Tongue (tissue), 2 donors: ENCODE results near the gene LRP2BP. TPM values are rescaled to one million over a fixed set of nuclear protein-coding genes. Genes with fewer than 3 reads are reported as not detected.
"Not testable (repeated sequence)": the region's sequence is repeated elsewhere in the genome, so short reads cannot be mapped to it uniquely, and the experiment has no call there.

Experiments used
- DNase-seq: peaks from one replicate; pipeline ENCODE4 v3.0.0-alpha.2; 2015
- total RNA-seq: library from RNA; depleted of rRNA; stranded (reverse); fragments of >200 nt; gene quantifications from one replicate; pipeline ENCODE4 v1.2.3, GENCODE V29; 2014

The LRP2BP gene
- total RNA-seq, 1 donor from 2014 or later, result 7.6 TPM

DNA sequence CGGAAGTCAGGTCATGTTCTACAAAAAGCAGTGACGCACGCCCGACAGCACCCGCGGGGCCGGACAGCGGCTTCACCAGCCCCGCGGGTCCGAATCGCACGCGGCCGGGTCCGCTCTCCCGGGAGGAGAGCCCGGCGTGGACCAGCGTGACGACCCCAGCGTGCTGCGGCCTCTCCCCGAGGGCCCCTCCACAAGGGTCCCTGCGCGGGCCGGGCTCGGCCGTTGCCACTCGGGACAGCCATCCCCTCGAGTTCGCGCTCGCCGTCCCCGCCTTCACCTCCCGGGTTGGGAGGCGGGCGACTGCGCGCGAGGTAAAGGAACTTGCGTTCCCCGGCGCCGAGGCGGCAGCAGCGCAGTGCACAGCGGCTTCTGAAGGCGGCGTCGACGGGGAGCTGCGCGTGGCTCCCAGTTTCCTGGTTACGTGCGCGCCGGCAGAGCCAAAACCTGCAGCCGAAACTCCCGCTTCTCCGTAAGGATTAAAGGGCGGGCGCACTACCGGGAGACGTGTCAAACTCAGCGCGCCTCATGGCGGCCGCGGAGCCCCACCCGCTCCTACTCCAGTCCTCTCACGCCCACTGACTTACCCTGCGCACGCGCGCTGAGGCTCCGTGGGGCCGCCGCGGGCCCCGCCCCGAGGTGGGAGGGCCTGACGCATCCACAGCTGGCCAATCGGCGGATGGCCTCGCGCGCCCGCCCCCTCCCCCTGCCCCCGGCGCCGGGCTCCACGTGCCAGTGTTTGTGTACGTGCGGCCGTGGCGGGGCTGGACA is 416 bp upstream of the LRP2BP start:
- DNase-seq, result peak; percentile 99

DNA sequence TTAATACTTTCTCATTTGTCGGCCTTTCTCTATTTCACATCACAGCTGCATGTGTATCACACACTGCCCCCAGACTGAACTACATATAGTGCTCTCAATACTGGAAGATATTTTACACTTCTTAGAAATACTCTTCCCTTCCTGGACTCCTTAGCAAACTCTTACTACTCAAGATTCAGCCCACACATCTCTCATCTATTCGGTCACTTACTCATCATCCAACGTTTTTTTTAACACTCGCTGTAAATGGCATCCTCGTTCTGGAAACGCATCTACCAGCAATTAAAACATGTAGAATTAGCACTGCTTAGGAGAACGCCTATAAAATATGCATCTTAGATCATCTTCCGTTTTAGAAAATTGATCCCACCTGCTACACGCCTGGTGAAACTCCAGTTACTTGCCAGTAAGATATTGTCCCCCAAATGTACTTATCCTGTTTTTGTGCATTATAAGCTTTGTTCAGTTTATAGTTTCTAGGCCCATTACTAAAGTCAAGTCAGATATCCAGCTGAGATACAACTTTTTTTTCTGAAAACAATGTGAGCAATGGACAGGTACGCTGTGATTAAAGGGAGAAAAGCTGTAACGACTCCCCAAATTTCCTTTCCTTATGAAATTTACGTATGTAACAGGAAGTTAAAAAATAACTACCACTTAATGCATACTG is 1.0 kb downstream of the LRP2BP start:
- DNase-seq, result peak; percentile 36

DNA sequence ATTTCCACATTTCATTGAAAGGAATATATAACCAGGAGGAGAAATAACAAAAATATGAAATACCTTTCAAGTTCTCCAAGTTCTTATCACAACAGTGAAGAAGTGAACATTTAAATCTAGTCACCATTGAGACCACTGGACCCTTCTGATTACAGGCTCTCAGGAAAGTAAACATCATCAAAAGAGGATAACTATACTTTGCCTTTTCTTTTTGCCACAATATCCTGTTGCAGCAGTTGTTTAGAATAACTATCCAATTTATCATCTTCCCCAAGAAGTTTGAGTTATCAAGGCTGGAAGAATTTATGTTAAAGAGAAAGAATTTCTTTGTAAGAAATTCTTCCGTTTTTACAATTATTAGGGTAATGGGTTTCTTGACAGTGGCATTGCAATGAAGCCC is 3.6 kb downstream of the LRP2BP start:
- DNase-seq, result no peak

DNA sequence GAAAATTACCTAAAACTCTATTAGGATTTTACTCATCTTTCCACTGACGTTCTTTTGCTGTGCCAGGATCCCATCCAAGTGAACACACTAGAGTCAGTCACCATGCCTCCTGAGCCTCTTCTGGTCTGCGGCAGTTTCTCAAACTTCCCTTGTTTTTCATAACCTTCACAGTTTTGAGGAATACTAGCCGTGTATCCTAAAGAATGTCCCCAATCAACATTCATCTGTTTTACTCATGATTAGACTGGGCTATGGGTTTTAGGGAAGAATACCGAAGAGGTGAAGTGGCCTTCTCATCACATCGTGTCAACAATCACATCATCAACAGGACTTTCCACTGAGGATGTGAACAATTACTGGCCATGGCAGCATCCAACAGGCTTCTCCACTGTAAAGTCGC is 4.8 kb downstream of the LRP2BP start:
- DNase-seq, result no peak

DNA sequence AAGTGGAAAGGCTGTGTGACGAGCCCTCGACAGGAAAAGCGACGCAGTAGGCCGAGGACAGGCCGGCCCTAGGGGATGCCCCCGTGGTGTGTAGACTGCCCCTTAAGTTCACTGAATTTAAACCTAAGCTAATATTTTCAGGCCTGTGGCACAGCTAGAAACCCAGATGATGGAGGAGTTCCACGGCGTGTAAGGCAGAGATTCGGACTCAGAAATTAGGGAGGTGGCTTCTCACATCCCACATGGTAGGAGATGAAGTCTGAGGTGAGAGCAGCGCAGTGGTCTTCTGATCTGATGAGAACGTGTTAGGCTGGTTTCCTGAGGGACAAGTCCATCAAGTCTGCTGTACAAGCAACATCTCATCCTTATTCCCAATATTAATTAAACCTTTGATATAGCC is 7.8 kb downstream of the LRP2BP start:
- no peak for DNase-seq

DNA sequence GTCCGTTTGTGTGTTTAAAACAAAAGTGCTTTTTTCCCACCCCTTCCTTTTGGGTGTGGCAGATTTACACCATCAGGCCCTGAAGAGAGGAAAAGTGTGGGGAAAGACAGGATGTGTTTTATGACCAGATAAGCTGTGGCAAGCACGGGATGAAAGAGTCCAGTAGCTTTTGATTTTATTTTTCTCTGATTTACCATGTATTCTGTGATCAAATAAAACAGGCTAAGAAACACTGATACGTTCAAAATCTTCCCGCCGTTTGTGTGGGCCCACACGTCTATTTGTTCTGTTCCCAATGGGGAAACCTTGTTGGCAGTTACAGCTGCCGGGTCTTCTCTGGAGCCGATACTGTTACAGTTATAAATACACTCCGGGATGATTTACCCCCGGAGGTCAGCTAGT is 10.8 kb downstream of the LRP2BP start:
- DNase-seq, result peak; percentile 55

DNA sequence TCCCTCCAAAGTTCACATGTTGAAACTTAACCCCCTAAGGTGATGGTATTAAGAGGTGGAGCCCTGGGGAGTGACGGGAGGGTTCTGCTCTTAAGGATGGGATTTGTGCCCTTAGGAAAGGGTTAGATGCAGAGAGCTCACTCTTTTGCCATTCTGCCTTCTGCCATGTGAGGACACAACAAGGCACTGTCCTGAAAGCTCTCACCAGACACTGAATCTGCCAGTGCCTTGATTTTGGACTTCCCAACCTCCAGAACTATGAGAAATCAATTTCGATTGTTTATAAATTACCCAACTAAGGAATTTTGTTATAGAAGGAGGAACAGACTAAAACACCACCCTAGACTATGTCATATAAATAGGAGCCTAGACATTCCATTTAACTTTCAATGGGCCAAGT is 11.7 kb downstream of the LRP2BP start:
- no peak for DNase-seq

DNA sequence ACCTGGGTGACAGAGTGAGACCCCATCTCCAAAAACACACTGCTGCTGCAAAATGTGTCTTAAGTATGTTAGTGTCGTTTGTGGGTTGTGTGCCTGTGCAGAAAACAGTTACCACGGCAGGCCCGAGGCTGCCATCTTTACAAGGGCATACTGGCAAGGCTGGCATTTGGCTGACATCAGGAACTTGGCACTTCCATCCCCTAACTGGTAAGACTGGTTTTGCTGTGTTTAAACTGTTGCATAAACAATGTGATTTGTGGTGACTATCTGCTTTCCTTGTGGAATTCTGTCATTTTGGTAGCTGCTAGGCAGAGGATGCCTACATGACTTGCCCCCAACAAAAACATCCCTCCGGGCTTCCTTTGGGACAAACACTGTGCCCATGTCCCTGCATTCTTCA is 12.3 kb downstream of the LRP2BP start:
- no peak for DNase-seq

DNA sequence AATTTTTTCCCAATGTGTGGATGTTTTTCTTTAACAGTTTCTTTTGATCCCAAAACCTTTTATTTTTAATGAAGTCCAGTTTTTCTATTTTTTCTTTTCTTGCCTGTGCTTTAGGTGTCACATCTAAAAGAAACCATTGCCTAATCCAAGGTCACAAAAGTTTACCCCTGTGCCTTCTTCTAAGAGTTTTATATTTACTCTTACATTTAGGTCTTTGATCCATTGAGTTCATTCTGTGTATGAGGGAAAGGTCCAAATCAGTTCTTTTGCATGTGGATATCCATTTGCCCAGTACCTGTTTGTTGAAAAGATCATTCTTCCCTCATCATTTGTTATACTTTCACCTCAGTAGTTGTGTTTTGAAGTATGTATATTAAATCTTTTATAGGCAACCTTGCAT is 13.0 kb downstream of the LRP2BP start:
- DNase-seq, result no peak

DNA sequence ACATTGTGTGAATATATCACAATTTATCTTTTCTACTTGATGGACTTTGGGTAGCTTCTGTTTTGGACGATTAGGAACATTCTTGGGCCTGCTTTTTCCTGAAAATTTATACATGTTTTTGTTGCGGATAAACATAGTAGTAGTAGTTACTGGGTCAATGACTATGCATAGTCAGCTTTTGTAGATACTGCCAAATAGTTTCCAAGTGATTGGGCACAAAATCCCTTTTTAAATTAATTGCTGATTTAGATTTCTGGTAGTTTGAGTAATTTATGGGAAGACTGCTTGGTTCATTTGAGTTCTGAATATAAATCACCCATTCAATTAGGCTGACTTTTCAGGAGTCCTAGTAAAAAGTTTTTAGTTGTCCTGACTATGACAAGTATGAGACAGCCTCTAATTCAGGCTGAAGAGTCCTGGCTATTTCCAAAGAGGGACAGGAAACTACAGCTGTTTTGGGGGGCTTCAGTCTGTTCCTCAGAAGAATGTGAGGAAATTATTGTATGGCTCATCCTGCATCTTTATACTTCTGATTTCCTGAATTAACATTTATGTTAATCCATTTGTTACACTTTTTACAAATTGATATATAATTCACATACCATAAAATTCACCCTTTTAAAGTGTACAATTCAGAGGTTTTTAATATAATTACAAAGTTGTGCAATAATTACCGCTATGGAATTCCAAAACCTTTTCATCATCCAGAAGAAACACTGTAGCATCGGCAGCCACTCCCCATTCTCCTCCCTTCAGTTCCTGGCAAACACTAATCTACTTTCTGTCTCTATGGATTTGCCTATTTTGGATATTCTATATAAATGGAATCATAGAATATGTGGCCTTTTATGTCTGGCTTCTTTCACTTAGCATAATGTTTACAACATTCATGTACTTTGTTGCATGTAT is 14.2 kb downstream of the LRP2BP start:
- DNase-seq, result no peak

DNA sequence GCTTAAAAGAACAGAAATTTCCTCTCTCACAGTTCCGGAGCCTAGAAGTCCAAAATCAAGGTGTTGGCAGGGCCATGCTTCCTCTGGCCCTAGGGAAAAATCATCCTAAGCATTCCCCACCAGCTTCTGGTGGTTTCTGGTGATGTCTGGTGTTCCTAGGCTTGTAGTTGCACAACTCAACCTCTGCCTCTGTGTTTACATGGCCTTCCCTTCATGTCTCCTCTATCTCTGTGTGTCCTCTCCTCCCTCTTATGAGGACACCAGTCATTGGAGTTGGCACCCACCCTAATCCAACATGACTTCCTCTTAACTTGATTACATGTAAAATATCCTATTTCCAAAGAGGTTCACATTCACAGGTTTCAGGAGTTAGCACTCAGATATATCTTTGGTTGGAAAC is 15.4 kb downstream of the LRP2BP start:
- DNase-seq, result no peak

DNA sequence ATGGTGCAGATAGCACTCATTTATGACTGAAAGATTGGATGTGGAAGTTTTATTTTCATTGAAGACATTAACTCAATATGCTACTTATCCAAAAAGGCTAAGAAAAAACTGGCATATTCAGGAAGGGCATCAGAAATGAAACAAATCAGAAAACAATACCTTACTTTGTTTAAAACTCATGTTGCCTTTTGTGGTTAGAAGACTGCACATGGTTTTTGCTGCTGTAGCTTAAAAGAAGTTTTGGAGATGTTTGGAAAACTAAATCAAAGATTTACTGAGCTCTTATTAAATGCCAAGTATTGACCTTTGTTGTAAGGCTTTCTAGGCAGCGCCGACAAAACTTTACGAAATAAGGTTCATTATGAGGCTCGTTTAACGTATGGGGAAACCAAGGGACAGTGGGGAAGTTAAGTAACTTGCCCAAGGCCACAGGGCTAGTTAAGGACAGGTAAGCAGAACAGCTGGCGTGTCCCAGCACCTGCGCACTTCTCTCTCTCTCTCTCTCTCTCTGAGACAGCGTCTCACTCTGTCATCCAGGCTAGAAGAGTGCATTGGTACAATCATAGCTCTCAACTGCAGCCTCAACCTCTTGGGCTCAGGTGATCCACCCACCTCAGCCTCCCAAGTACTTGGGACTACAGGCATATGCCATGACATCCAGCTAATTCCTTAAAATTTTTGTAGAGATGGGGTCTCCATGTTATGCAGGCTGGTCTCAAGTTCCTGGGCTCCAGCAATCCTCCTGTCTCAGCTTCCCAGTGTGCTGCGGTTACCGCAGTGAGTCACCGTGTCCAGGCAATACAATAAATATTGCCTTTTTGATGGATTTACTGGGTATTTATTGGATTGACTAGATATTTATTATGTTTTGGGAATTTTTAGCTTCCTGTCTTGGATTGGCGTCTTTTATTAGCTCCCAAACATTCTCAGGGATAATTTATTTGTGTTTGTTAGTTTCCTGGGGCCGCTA is 16.1 kb downstream of the LRP2BP start:
- no peak for DNase-seq

DNA sequence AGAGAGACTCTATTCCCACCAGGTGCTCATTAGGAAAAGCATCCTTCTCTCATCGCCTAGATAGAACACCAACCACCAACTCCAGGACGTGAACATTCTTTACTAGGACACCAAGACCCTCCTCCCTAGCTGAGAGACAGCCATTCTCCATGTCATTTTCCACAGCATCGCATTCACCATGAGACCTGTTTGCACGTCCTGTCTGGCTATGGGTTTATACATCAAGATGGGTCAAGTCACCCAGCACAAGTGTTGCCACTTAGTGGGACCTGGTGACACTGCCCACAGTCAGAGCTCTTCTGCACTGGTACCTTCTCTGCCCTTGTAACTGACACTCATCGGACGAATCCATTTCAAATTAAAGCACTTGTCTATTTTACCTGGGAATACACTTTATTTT is 17.5 kb downstream of the LRP2BP start:
- no peak for DNase-seq

DNA sequence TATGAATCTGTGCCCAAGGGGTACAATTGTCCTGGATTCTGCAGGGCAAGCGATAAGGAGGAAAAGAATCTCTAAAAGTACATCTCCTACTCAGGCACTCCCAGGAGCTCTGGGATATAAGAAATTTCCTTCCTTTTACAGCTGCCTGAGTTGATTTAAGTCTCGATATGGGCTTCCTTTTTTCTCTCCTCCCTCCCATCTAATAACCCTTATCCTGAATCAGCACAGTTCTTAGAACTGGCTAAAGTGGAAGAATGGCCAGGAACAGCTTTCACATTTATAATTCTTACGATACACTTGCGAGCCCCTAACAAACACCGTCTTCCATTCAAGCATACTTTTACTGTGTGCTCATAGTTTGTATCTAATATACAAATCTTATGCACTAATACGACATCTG is 21.2 kb downstream of the LRP2BP start:
- no peak for DNase-seq

DNA sequence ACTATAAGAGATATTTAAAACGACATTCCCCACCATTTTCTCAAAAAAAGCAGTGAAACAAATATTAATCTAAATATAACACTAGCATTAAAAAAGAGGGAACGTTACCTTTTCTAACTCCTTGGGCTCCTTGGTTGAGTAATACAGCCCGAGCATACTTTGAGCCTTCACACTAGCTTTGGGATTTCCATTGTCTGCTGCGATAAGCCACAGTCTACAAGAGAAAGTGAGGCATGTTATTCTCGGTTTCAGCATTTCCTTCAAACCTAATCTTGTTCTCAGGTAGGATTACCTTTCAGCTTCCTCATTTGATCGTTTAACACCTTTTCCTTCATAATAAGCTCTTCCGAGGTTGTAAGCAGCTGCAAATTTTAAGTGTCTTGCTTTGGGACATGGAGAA is 21.7 kb downstream of the LRP2BP start:
- no peak for DNase-seq

DNA sequence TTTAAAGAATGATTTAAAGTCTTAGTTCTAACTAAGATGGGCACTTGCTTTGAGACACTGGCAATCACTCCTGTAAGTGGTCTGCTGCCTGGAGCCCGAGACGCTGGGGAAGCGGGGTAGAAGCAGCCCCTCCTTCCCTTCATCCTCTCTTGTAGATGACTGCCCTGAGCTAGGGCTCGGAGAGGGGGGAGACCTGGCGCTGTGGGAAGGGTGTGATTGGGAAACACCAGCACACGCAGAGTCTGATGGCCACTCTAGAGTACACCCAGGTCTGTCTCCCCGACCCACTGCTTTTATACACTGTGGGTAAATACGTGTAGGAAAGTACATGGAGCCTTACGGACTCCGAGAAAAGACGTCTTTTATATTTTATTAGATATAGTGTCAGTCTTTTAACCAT is 24.0 kb downstream of the LRP2BP start:
- DNase-seq, result no peak

DNA sequence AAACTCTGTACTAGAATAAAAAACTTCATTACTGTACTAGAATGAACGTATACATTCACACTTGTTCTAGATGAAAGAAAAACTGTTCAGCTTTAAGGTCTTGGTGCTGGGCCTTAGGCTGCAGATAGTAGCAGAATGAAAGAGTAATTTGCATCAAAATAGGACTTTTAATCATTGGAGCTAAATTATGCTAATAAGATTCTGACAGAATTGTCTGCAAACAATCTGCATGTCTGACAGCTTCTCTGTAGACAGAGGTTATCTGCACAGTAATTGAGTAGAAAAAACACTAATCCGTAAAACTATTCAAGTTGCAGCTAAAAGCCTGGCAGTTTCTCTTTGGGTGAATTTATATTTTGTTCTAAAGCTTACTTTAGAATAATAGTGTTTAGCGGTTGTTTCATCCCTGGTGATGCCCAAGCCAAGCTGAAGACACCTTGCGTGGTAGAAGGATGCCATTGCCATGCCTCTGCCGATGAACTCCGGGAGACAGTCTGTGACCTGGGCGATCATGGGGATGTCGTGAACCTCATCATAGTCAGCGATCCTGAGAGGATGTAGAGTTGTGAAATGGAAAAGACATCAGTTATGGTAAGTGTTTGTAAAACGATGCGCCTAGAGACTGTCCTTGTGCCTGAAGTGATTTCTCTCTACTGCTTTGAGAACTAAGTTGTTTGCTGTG is 25.3 kb downstream of the LRP2BP start:
- DNase-seq, result no peak

DNA sequence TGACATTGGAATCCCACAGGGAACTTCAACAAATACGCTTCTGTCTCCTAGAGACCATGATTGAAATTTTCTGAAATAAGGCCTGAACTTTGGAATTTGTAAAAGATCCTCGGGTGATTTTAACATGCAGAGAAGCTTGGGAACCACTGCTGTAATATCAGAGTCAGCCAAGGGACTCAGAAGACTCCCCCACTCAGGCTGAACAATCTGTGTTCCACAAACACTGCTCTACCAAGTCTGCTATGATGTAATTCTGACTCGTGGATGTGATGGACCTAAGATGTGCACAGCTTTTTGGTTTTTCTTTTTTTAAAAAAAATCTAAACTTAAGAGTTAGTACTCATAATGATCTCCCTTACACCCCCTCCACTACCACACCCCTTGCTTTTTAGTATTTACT is 26.0 kb downstream of the LRP2BP start:
- no peak for DNase-seq

DNA sequence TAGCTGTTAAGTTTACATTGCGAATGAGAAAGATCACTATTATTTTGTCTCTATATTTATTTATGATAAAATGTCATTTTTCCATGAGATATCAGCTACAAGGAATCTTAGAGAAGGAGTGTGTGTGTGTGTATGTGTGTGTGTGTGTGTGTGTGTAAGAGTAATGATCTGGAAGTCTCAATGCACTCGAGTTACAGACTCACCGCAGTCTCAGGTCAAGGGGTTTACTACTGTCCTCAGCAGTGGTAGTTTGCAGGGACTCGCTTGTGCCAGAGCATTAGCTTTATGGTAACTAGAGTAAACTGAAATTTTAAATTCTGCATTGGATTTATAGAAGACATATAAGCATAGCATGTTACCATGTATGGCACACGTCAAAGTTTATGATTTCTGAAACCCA is 30.8 kb downstream of the LRP2BP start:
- DNase-seq, result no peak

DNA sequence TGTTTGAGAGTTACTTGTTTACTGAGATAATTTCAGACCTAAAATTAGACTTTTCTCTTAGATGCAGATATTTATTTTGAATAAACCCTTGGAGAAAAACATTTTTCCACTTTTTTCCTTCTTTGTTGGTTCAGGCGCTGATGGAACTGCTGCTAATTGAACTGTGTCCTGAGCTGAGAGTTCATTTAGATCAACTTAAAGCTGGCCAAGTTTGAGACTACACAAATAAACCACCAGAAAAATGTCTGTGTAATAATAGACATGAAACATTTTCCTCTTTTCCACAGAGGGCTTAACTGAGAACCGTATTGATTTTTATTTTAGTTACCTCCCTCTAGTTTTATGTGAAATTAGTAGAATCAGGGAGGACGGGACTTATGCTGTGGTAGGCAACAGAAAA is 32.5 kb downstream of the LRP2BP start:
- DNase-seq, result no peak

DNA sequence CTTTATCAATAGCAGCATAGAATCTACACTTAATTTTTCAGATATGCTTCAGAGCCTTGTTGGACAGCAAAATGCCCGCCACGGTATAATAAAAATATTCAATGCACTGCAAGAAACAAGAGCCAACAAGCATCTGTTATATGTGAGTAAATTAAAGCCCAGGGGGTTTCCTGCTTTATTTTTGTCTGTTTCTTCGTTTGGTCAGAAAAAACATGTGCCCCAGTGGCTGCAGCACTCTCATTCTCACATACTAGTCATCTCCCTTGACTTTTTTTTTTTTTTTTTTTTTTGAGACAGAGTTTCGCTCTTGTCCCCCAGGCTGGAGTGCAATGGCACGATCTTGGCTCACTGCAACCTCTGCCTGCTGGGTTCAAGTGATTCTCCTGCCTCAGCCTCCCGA is 33.2 kb downstream of the LRP2BP start:
- not testable (repeated sequence) for DNase-seq
